SK-N-SH treated with all-trans-retinoic acid at 6 μM for 48 hours (cell line): ENCODE measurements around the gene NOS3.

Experiments used
- ARNTL ChIP-seq: fragments of 450-650 bp; formaldehyde crosslinking; IDR thresholded peaks from 2 replicates; pipeline ENCODE4 v1.5.0; 2020; ENCODE audit warnings: low read depth, mild to moderate bottlenecking, moderate library complexity, borderline replicate concordance
- GLIS3 ChIP-seq: fragments of 250-450 bp; sonication (Bioruptor Pico); IDR thresholded peaks from 2 replicates; pipeline ENCODE4 v1.5.0; 2020; ENCODE audit warnings: mild to moderate bottlenecking, moderate library complexity
- TF ChIP-seq, protein P1 (sequence below): fragments of 250-450 bp; sonication (Bioruptor Pico); IDR thresholded peaks from 2 replicates; pipeline ENCODE4 v1.5.0; 2020; ENCODE audit warnings: mild to moderate bottlenecking, moderate library complexity
- TF ChIP-seq, protein P2 (sequence below): fragments of 250-450 bp; sonication (Bioruptor Pico); IDR thresholded peaks from 2 replicates; pipeline ENCODE4 v1.5.1; 2021; ENCODE audit warnings: mild to moderate bottlenecking, moderate library complexity

DNA sequence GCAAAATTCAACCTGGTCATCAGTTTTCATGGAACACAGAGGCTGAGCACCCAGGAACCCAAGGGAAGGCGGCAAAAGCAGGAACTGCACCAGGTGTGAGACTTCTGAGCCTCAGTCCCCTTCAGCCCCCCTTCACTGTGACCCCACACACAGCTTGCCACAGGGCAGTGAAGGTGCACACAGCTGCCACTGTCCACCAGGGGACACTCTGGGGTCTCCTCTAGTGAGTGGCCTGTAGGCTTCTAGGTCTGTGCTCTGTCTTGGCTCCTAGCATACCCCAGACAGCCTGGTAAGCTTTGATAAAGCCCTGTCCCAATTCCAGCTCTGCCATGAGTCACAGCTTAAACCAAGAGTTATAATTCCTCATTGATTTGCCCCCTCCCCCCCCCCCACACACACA, 24.8 kb upstream of the NOS3 start:
- TF ChIP-seq, protein P1, sequence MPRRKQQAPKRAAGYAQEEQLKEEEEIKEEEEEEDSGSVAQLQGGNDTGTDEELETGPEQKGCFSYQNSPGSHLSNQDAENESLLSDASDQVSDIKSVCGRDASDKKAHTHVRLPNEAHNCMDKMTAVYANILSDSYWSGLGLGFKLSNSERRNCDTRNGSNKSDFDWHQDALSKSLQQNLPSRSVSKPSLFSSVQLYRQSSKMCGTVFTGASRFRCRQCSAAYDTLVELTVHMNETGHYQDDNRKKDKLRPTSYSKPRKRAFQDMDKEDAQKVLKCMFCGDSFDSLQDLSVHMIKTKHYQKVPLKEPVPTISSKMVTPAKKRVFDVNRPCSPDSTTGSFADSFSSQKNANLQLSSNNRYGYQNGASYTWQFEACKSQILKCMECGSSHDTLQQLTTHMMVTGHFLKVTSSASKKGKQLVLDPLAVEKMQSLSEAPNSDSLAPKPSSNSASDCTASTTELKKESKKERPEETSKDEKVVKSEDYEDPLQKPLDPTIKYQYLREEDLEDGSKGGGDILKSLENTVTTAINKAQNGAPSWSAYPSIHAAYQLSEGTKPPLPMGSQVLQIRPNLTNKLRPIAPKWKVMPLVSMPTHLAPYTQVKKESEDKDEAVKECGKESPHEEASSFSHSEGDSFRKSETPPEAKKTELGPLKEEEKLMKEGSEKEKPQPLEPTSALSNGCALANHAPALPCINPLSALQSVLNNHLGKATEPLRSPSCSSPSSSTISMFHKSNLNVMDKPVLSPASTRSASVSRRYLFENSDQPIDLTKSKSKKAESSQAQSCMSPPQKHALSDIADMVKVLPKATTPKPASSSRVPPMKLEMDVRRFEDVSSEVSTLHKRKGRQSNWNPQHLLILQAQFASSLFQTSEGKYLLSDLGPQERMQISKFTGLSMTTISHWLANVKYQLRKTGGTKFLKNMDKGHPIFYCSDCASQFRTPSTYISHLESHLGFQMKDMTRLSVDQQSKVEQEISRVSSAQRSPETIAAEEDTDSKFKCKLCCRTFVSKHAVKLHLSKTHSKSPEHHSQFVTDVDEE (CRISPR knock-in tag) = no peak
- TF ChIP-seq GLIS3 (CRISPR knock-in tag) = no peak
- no peak for TF ChIP-seq ARNTL (CRISPR knock-in tag)
- TF ChIP-seq, protein P2, sequence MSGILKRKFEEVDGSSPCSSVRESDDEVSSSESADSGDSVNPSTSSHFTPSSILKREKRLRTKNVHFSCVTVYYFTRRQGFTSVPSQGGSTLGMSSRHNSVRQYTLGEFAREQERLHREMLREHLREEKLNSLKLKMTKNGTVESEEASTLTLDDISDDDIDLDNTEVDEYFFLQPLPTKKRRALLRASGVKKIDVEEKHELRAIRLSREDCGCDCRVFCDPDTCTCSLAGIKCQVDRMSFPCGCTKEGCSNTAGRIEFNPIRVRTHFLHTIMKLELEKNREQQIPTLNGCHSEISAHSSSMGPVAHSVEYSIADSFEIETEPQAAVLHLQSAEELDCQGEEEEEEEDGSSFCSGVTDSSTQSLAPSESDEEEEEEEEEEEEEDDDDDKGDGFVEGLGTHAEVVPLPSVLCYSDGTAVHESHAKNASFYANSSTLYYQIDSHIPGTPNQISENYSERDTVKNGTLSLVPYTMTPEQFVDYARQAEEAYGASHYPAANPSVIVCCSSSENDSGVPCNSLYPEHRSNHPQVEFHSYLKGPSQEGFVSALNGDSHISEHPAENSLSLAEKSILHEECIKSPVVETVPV = no peak
